ENCODE measurements around the gene PLA2G4F. TPM values are rescaled to one million over a fixed set of nuclear protein-coding genes. Genes with fewer than 3 reads are reported as not detected.

PLA2G4F gene
- total RNA-seq, 1 experiment from 2014 or later: not detected

- no peak overlapping the region for H3K4me3 ChIP-seq (ENCODE audit: low read length)
- H3K9ac ChIP-seq (ENCODE audit: low read length): no peak overlapping the region
- peaks cover 23% of the 10 kb centered on the region for H3K4me1 ChIP-seq (ENCODE audit: low read length)
- H3K9me3 ChIP-seq (ENCODE audit: low read length): no peaks in the 10 kb centered on the region
- H3K27me3 ChIP-seq (ENCODE audit: low read length): no peaks in the 10 kb centered on the region
- H3K9me2 ChIP-seq (replicated peaks; ENCODE audit: insufficient read depth, low read length): no peaks in the 10 kb centered on the region
- no peak overlapping the region for H2AFZ ChIP-seq (ENCODE audit: low read length)
- no peaks in the 10 kb centered on the region for H3K36me3 ChIP-seq (ENCODE audit: insufficient read depth, low read length)
- H4K20me1 ChIP-seq (ENCODE audit: insufficient read depth, low read depth, low read length): no peaks in the 10 kb centered on the region
- no peaks in the 10 kb centered on the region for H3K79me2 ChIP-seq (ENCODE audit: low read length)
- no peak overlapping the region for H3K27ac ChIP-seq (ENCODE audit: low read length)
- no peak for DNase-seq
- H3K4me2 ChIP-seq (ENCODE audit: low read depth, low read length, poor library complexity, severe bottlenecking): no peak overlapping the region
Observed at GRCh38 chr15:42136513-42136912, 19.9 kb downstream of the PLA2G4F start.

- Histone ChIP-seq H3K27me3 (ENCODE audit: low read length) (no peaks in the 10 kb centered on the region), H3K27ac (ENCODE audit: low read length) (no peak overlapping the region), H3K4me2 (ENCODE audit: low read depth, low read length, poor library complexity, severe bottlenecking) (no peak overlapping the region), H3K4me1 (ENCODE audit: low read length) (peaks cover 23% of the 10 kb centered on the region), H3K36me3 (ENCODE audit: insufficient read depth, low read length) (no peaks in the 10 kb centered on the region), H3K9me3 (ENCODE audit: low read length) (no peaks in the 10 kb centered on the region), H3K9me2 (replicated peaks; ENCODE audit: insufficient read depth, low read length) (no peaks in the 10 kb centered on the region), H3K79me2 (ENCODE audit: low read length) (no peaks in the 10 kb centered on the region), H3K4me3 (ENCODE audit: low read length) (no peak overlapping the region), H3K9ac (ENCODE audit: low read length) (no peak overlapping the region), H4K20me1 (ENCODE audit: insufficient read depth, low read depth, low read length) (no peaks in the 10 kb centered on the region), H2AFZ (ENCODE audit: low read length) (no peak overlapping the region)
- DNase-seq: no peak
Observed at GRCh38 chr15:42135351-42135750, 21.1 kb downstream of the PLA2G4F start.

GRCh38 chr15:42134617-42135245 is 21.7 kb downstream of the PLA2G4F start:
- no peak overlapping the region for H3K9ac ChIP-seq (ENCODE audit: low read length)
- H3K9me3 ChIP-seq (ENCODE audit: low read length): no peaks in the 10 kb centered on the region
- peaks cover 23% of the 10 kb centered on the region for H3K4me1 ChIP-seq (ENCODE audit: low read length)
- no peak overlapping the region for H3K4me3 ChIP-seq (ENCODE audit: low read length)
- H3K4me2 ChIP-seq (ENCODE audit: low read depth, low read length, poor library complexity, severe bottlenecking): no peak overlapping the region
- H3K27me3 ChIP-seq (ENCODE audit: low read length): no peaks in the 10 kb centered on the region
- no peaks in the 10 kb centered on the region for H3K36me3 ChIP-seq (ENCODE audit: insufficient read depth, low read length)
- no peaks in the 10 kb centered on the region for H3K79me2 ChIP-seq (ENCODE audit: low read length)
- no peaks in the 10 kb centered on the region for H4K20me1 ChIP-seq (ENCODE audit: insufficient read depth, low read depth, low read length)
- DNase-seq: no peak
- H3K27ac ChIP-seq (ENCODE audit: low read length): no peak overlapping the region
- no peak overlapping the region for H2AFZ ChIP-seq (ENCODE audit: low read length)
- H3K9me2 ChIP-seq (replicated peaks; ENCODE audit: insufficient read depth, low read length): no peaks in the 10 kb centered on the region

- H3K4me2 ChIP-seq (ENCODE audit: low read depth, low read length, poor library complexity, severe bottlenecking): no peak overlapping the region
- H2AFZ ChIP-seq (ENCODE audit: low read length): peak overlapping the region; percentile 79; the same call in 1 of the 2 replicates
- H3K9ac ChIP-seq (ENCODE audit: low read length): peak overlapping the region; percentile 43
- no peaks in the 10 kb centered on the region for H3K79me2 ChIP-seq (ENCODE audit: low read length)
- H3K4me1 ChIP-seq (ENCODE audit: low read length): peaks cover 23% of the 10 kb centered on the region
- H3K27me3 ChIP-seq (ENCODE audit: low read length): no peaks in the 10 kb centered on the region
- H3K9me2 ChIP-seq (replicated peaks; ENCODE audit: insufficient read depth, low read length): no peaks in the 10 kb centered on the region
- H3K9me3 ChIP-seq (ENCODE audit: low read length): no peaks in the 10 kb centered on the region
- H3K4me3 ChIP-seq (ENCODE audit: low read length): no peak overlapping the region
- no peaks in the 10 kb centered on the region for H4K20me1 ChIP-seq (ENCODE audit: insufficient read depth, low read depth, low read length)
- no peaks in the 10 kb centered on the region for H3K36me3 ChIP-seq (ENCODE audit: insufficient read depth, low read length)
- DNase-seq: peak; percentile 94
- H3K27ac ChIP-seq (ENCODE audit: low read length): no peak overlapping the region
Observed at GRCh38 chr15:42133886-42134502, 22.4 kb downstream of the PLA2G4F start.

GRCh38 chr15:42133356-42133755 is 23.1 kb downstream of the PLA2G4F start:
- no peaks in the 10 kb centered on the region for H3K9me3 ChIP-seq (ENCODE audit: low read length)
- no peak overlapping the region for H3K4me3 ChIP-seq (ENCODE audit: low read length)
- DNase-seq: no peak
- H3K36me3 ChIP-seq (ENCODE audit: insufficient read depth, low read length): no peaks in the 10 kb centered on the region
- no peak overlapping the region for H2AFZ ChIP-seq (ENCODE audit: low read length)
- no peaks in the 10 kb centered on the region for H3K9me2 ChIP-seq (replicated peaks; ENCODE audit: insufficient read depth, low read length)
- H3K27ac ChIP-seq (ENCODE audit: low read length): no peak overlapping the region
- no peak overlapping the region for H3K9ac ChIP-seq (ENCODE audit: low read length)
- H3K79me2 ChIP-seq (ENCODE audit: low read length): no peaks in the 10 kb centered on the region
- H3K27me3 ChIP-seq (ENCODE audit: low read length): no peaks in the 10 kb centered on the region
- H3K4me2 ChIP-seq (ENCODE audit: low read depth, low read length, poor library complexity, severe bottlenecking): no peak overlapping the region
- no peaks in the 10 kb centered on the region for H4K20me1 ChIP-seq (ENCODE audit: insufficient read depth, low read depth, low read length)
- H3K4me1 ChIP-seq (ENCODE audit: low read length): peaks cover 23% of the 10 kb centered on the region

GRCh38 chr15:42131826-42132806 is 24.3 kb downstream of the PLA2G4F start:
- no peaks in the 10 kb centered on the region for H3K79me2 ChIP-seq (ENCODE audit: low read length)
- no peak overlapping the region for H3K9ac ChIP-seq (ENCODE audit: low read length)
- H3K4me1 ChIP-seq (ENCODE audit: low read length): peaks cover 23% of the 10 kb centered on the region
- no peaks in the 10 kb centered on the region for H3K36me3 ChIP-seq (ENCODE audit: insufficient read depth, low read length)
- H3K4me2 ChIP-seq (ENCODE audit: low read depth, low read length, poor library complexity, severe bottlenecking): no peak overlapping the region
- H3K4me3 ChIP-seq (ENCODE audit: low read length): no peak overlapping the region
- no peak overlapping the region for H3K27ac ChIP-seq (ENCODE audit: low read length)
- H4K20me1 ChIP-seq (ENCODE audit: insufficient read depth, low read depth, low read length): no peaks in the 10 kb centered on the region
- no peak for DNase-seq
- no peak overlapping the region for H2AFZ ChIP-seq (ENCODE audit: low read length)
- no peaks in the 10 kb centered on the region for H3K9me3 ChIP-seq (ENCODE audit: low read length)
- no peaks in the 10 kb centered on the region for H3K9me2 ChIP-seq (replicated peaks; ENCODE audit: insufficient read depth, low read length)
- no peaks in the 10 kb centered on the region for H3K27me3 ChIP-seq (ENCODE audit: low read length)

GRCh38 chr15:42131006-42131405 is 25.4 kb downstream of the PLA2G4F start:
- Histone ChIP-seq H3K79me2 (ENCODE audit: low read length) (no peaks in the 10 kb centered on the region), H3K9me2 (replicated peaks; ENCODE audit: insufficient read depth, low read length) (no peaks in the 10 kb centered on the region), H3K4me1 (ENCODE audit: low read length) (peaks cover 23% of the 10 kb centered on the region), H3K4me2 (ENCODE audit: low read depth, low read length, poor library complexity, severe bottlenecking) (no peak overlapping the region), H3K4me3 (ENCODE audit: low read length) (no peak overlapping the region), H4K20me1 (ENCODE audit: insufficient read depth, low read depth, low read length) (no peaks in the 10 kb centered on the region), H3K9me3 (ENCODE audit: low read length) (no peaks in the 10 kb centered on the region), H3K27me3 (ENCODE audit: low read length) (no peaks in the 10 kb centered on the region), H3K36me3 (ENCODE audit: insufficient read depth, low read length) (no peaks in the 10 kb centered on the region), H3K27ac (ENCODE audit: low read length) (no peak overlapping the region), H3K9ac (ENCODE audit: low read length) (no peak overlapping the region), H2AFZ (ENCODE audit: low read length) (no peak overlapping the region)
- DNase-seq: no peak

All from Karpas-422 (cell line).